ENCODE measurements around the gene SPTBN4.
A peak's percentile ranks its signal among the peaks of the same experiment; 100 is the strongest.

Gene SPTBN4

DNA sequence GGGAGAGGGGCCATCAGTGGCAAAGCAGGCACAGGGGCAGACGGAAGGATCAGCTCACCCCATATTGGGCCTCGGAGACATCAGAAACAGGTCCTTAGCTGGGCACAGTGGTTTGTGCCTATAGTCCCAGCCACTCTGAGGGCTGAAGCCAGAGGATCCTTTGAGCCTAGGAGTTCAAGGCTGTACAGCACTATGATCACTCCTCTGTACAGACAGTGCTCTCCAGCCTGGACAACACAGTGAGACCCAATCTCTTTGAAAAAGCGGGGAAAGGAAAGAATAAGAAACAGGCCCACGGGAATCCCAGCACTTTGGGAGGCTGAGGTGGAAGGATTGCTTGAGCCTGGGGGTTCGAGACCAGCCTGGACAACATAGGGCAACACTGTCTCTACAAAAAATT lies 47.0 kb upstream of the SPTBN4 start:
- Histone ChIP-seq H3K27ac (no peak overlapping the region), H3K4me1 (ENCODE audit: low read depth, poor library complexity, severe bottlenecking) (peaks cover 29% of the 10 kb centered on the region), H3K36me3 (ENCODE audit: insufficient read depth) (no peaks in the 10 kb centered on the region), H3K79me2 (ENCODE audit: insufficient read depth, low read depth) (0 out of 2 replicates have a peak, but pooled peaks cover 4% of the 10 kb centered on the region), H2AFZ (ENCODE audit: low read depth) (no peak overlapping the region), H3K4me3 (IDR thresholded peaks at IDR 0.05; ENCODE audit: insufficient read depth, low read depth, low read length) (no peak overlapping the region), H3K9ac (no peak overlapping the region), H3K27me3 (ENCODE audit: insufficient read depth, low read depth) (no peaks in the 10 kb centered on the region), H4K20me1 (ENCODE audit: insufficient read depth) (no peaks in the 10 kb centered on the region), H3K4me2 (no peak overlapping the region)
- TF ChIP-seq, protein P1, sequence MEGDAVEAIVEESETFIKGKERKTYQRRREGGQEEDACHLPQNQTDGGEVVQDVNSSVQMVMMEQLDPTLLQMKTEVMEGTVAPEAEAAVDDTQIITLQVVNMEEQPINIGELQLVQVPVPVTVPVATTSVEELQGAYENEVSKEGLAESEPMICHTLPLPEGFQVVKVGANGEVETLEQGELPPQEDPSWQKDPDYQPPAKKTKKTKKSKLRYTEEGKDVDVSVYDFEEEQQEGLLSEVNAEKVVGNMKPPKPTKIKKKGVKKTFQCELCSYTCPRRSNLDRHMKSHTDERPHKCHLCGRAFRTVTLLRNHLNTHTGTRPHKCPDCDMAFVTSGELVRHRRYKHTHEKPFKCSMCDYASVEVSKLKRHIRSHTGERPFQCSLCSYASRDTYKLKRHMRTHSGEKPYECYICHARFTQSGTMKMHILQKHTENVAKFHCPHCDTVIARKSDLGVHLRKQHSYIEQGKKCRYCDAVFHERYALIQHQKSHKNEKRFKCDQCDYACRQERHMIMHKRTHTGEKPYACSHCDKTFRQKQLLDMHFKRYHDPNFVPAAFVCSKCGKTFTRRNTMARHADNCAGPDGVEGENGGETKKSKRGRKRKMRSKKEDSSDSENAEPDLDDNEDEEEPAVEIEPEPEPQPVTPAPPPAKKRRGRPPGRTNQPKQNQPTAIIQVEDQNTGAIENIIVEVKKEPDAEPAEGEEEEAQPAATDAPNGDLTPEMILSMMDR (conservative IDR thresholded peaks at IDR 0.05; ENCODE audit: low read depth, low read length) = no peak

- peak overlapping the region; percentile 74 for H3K4me2 ChIP-seq
- no peaks in the 10 kb centered on the region for H3K27me3 ChIP-seq (ENCODE audit: insufficient read depth, low read depth)
- no peaks in the 10 kb centered on the region for H4K20me1 ChIP-seq (ENCODE audit: insufficient read depth)
- 0 out of 2 replicates have a peak, but pooled peaks cover 5% of the 10 kb centered on the region for H3K79me2 ChIP-seq (ENCODE audit: insufficient read depth, low read depth)
- TF ChIP-seq, protein P1 (conservative IDR thresholded peaks at IDR 0.05; ENCODE audit: low read depth, low read length) = no peak
- no peak overlapping the region for H3K4me3 ChIP-seq (IDR thresholded peaks at IDR 0.05; ENCODE audit: insufficient read depth, low read depth, low read length)
- peak overlapping the region; percentile 77; the same call in 1 of the 2 replicates for H3K9ac ChIP-seq
- peaks cover 30% of the 10 kb centered on the region for H3K4me1 ChIP-seq (ENCODE audit: low read depth, poor library complexity, severe bottlenecking)
- peak overlapping the region; percentile 97 for H2AFZ ChIP-seq (ENCODE audit: low read depth)
- no peak overlapping the region for H3K27ac ChIP-seq
- no peaks in the 10 kb centered on the region for H3K36me3 ChIP-seq (ENCODE audit: insufficient read depth)
Measured at GRCh38 chr19:40420451-40420765, 46.4 kb upstream of the SPTBN4 start.

GRCh38 chr19:40420766-40421765 lies 45.7 kb upstream of the SPTBN4 start:
- H3K36me3 ChIP-seq (ENCODE audit: insufficient read depth) = no peaks in the 10 kb centered on the region
- no peaks in the 10 kb centered on the region for H3K27me3 ChIP-seq (ENCODE audit: insufficient read depth, low read depth)
- peak overlapping the region; percentile 77 for H3K9ac ChIP-seq
- peak overlapping the region; percentile 65 for H3K27ac ChIP-seq
- H2AFZ ChIP-seq (ENCODE audit: low read depth) = peak overlapping the region; percentile 97
- H3K79me2 ChIP-seq (ENCODE audit: insufficient read depth, low read depth) = 0 out of 2 replicates have a peak, but pooled peaks cover 5% of the 10 kb centered on the region
- H4K20me1 ChIP-seq (ENCODE audit: insufficient read depth) = no peaks in the 10 kb centered on the region
- no peak overlapping the region for H3K4me3 ChIP-seq (IDR thresholded peaks at IDR 0.05; ENCODE audit: insufficient read depth, low read depth, low read length)
- peaks cover 30% of the 10 kb centered on the region for H3K4me1 ChIP-seq (ENCODE audit: low read depth, poor library complexity, severe bottlenecking)
- H3K4me2 ChIP-seq = peak overlapping the region; percentile 74
- TF ChIP-seq, protein P1 (conservative IDR thresholded peaks at IDR 0.05; ENCODE audit: low read depth, low read length) = peak; percentile 89

- Histone ChIP-seq H3K4me1 (ENCODE audit: low read depth, poor library complexity, severe bottlenecking) (peaks cover 27% of the 10 kb centered on the region), H2AFZ (ENCODE audit: low read depth) (peak overlapping the region; percentile 97; the same call in 1 of the 2 replicates), H3K27me3 (ENCODE audit: insufficient read depth, low read depth) (no peaks in the 10 kb centered on the region), H4K20me1 (ENCODE audit: insufficient read depth) (no peaks in the 10 kb centered on the region), H3K27ac (no peak overlapping the region), H3K4me2 (peak overlapping the region; percentile 74), H3K79me2 (ENCODE audit: insufficient read depth, low read depth) (0 out of 2 replicates have a peak, but pooled peaks cover 5% of the 10 kb centered on the region), H3K4me3 (IDR thresholded peaks at IDR 0.05; ENCODE audit: insufficient read depth, low read depth, low read length) (no peak overlapping the region), H3K36me3 (ENCODE audit: insufficient read depth) (no peaks in the 10 kb centered on the region), H3K9ac (0 out of 2 replicates have a peak overlapping the region, but pooled peaks have one; percentile 77)
- TF ChIP-seq, protein P1 (conservative IDR thresholded peaks at IDR 0.05; ENCODE audit: low read depth, low read length) = no peak
Measured at GRCh38 chr19:40421993-40422747, 44.6 kb upstream of the SPTBN4 start.
